ENCODE measurements around the gene CDH13.

CDH13 gene

DNA sequence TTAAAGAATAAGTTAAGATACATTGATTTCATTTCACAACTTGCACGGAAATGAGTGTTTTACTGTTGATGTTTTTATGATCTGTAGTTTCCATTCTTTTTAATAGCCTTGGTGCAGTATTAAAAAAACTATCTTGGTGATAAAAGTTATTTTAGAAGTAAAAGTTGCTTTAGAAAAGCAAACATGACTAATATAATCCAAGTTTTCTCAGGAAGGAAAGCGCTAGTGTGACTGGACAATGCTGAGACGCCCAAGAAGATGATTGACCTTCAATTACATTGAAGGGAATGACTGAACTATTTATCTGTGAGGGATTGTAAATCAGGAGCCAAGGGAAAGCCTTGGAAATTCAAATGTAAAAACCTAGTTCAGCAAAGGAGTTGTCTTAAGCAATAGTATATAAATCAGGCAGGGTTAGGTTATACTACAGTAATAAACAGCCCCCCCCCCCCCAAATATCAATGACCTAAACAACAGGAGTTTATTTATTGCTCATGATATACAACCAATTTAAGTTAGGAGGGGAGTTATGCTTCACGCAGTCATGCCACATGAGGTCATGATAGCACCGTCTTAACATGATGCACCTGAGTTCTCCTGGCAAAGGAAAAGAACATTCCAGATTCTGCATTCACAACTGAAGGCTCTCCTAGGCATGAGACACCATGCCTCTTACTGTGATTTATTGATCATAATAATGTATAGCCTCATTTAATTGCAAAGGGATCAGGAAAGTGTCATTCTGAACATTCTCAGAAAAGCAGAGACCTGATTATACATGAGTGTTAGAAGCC, 443.8 kb downstream of the CDH13 start:
- TF ChIP-seq GFI1B (tag by site-specific recombination; IDR thresholded peaks at IDR 0.05) (no peak), ZNF404 (tag by site-specific recombination; IDR thresholded peaks at IDR 0.05) (no peak), FEZF1 (tag by site-specific recombination; IDR thresholded peaks at IDR 0.05) (no peak), ZNF324 (tag by site-specific recombination; IDR thresholded peaks at IDR 0.05) (no peak), ZNF548 (tag by site-specific recombination; IDR thresholded peaks at IDR 0.05) (no peak), KLF8 (tag by site-specific recombination; IDR thresholded peaks at IDR 0.05) (no peak), SALL2 (tag by site-specific recombination; IDR thresholded peaks at IDR 0.05; ENCODE audit: borderline replicate concordance) (no peak), ZNF560 (tag by site-specific recombination; IDR thresholded peaks at IDR 0.05; ENCODE audit: borderline replicate concordance) (no peak), EGR2 (tag by site-specific recombination; IDR thresholded peaks at IDR 0.05; ENCODE audit: low read depth) (no peak), ZNF701 (tag by site-specific recombination; IDR thresholded peaks at IDR 0.05) (no peak), KLF10 (tag by site-specific recombination; IDR thresholded peaks at IDR 0.05) (no peak), ZNF2 (tag by site-specific recombination; IDR thresholded peaks at IDR 0.05) (no peak), ZNF391 (tag by site-specific recombination; IDR thresholded peaks at IDR 0.05; ENCODE audit: borderline replicate concordance, low read depth) (no peak), ZSCAN16 (tag by site-specific recombination; IDR thresholded peaks at IDR 0.05) (no peak)
- TF ChIP-seq, protein P1, sequence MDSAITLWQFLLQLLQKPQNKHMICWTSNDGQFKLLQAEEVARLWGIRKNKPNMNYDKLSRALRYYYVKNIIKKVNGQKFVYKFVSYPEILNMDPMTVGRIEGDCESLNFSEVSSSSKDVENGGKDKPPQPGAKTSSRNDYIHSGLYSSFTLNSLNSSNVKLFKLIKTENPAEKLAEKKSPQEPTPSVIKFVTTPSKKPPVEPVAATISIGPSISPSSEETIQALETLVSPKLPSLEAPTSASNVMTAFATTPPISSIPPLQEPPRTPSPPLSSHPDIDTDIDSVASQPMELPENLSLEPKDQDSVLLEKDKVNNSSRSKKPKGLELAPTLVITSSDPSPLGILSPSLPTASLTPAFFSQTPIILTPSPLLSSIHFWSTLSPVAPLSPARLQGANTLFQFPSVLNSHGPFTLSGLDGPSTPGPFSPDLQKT (IDR thresholded peaks at IDR 0.05; ENCODE audit: borderline replicate concordance, low read depth, low read length): no peak
- TF ChIP-seq, protein P2, sequence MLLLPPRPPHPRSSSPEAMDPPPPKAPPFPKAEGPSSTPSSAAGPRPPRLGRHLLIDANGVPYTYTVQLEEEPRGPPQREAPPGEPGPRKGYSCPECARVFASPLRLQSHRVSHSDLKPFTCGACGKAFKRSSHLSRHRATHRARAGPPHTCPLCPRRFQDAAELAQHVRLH (tag by site-specific recombination; IDR thresholded peaks at IDR 0.05): no peak
- TF ChIP-seq, protein P3, sequence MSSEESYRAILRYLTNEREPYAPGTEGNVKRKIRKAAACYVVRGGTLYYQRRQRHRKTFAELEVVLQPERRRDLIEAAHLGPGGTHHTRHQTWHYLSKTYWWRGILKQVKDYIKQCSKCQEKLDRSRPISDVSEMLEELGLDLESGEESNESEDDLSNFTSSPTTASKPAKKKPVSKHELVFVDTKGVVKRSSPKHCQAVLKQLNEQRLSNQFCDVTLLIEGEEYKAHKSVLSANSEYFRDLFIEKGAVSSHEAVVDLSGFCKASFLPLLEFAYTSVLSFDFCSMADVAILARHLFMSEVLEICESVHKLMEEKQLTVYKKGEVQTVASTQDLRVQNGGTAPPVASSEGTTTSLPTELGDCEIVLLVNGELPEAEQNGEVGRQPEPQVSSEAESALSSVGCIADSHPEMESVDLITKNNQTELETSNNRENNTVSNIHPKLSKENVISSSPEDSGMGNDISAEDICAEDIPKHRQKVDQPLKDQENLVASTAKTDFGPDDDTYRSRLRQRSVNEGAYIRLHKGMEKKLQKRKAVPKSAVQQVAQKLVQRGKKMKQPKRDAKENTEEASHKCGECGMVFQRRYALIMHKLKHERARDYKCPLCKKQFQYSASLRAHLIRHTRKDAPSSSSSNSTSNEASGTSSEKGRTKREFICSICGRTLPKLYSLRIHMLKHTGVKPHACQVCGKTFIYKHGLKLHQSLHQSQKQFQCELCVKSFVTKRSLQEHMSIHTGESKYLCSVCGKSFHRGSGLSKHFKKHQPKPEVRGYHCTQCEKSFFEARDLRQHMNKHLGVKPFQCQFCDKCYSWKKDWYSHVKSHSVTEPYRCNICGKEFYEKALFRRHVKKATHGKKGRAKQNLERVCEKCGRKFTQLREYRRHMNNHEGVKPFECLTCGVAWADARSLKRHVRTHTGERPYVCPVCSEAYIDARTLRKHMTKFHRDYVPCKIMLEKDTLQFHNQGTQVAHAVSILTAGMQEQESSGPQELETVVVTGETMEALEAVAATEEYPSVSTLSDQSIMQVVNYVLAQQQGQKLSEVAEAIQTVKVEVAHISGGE (tag by site-specific recombination; conservative IDR thresholded peaks at IDR 0.05; ENCODE audit: low read depth): no peak
- TF ChIP-seq, protein P4, sequence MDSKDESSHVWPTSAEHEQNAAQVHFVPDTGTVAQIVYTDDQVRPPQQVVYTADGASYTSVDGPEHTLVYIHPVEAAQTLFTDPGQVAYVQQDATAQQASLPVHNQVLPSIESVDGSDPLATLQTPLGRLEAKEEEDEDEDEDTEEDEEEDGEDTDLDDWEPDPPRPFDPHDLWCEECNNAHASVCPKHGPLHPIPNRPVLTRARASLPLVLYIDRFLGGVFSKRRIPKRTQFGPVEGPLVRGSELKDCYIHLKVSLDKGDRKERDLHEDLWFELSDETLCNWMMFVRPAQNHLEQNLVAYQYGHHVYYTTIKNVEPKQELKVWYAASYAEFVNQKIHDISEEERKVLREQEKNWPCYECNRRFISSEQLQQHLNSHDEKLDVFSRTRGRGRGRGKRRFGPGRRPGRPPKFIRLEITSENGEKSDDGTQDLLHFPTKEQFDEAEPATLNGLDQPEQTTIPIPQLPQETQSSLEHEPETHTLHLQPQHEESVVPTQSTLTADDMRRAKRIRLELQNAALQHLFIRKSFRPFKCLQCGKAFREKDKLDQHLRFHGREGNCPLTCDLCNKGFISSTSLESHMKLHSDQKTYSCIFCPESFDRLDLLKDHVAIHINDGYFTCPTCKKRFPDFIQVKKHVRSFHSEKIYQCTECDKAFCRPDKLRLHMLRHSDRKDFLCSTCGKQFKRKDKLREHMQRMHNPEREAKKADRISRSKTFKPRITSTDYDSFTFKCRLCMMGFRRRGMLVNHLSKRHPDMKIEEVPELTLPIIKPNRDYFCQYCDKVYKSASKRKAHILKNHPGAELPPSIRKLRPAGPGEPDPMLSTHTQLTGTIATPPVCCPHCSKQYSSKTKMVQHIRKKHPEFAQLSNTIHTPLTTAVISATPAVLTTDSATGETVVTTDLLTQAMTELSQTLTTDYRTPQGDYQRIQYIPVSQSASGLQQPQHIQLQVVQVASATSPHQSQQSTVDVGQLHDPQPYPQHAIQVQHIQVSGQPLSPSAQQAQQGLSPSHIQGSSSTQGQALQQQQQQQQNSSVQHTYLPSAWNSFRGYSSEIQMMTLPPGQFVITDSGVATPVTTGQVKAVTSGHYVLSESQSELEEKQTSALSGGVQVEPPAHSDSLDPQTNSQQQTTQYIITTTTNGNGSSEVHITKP (tag by site-specific recombination; IDR thresholded peaks at IDR 0.05): no peak
- CTCF ChIA-PET: no interaction called here
- POLR2A ChIA-PET: no interaction called here

More for the DNA sequence above, 443.8 kb downstream of the CDH13 start:
- Histone ChIP-seq H3K9me3 (ENCODE audit: control insufficient read depth, insufficient read depth, low read depth, low read length) (no peaks in the 10 kb centered on the region), H3K4me3 (ENCODE audit: low read depth, low read length) (no peak overlapping the region), H3K36me3 (ENCODE audit: control insufficient read depth in 2 of 2, insufficient read depth in 1 of 2, low read length in 2 of 2) (no peaks in the 10 kb centered on the region), H3K4me1 (ENCODE audit: control insufficient read depth, insufficient read depth, low read length) (no peaks in the 10 kb centered on the region), H3K27ac (ENCODE audit: extremely low read depth, low read depth, low read length) (no peak overlapping the region)

Measured in HEK293 (cell line).